SK-N-SH treated with all-trans-retinoic acid at 6 μM for 48 hours (cell line): ENCODE measurements around the gene COX8C.

Experiments
- ATAC-seq: fragments of 200-7000 bp; cut with Tn5 transposase; 3 replicates; pipeline ENCODE4 v1.9.1; 2020; ENCODE audit warnings: mild to moderate bottlenecking, moderate library complexity
- ARNTL ChIP-seq: fragments of 450-650 bp; formaldehyde crosslinking; IDR thresholded peaks from 2 replicates; pipeline ENCODE4 v1.5.0; 2020; ENCODE audit warnings: low read depth, mild to moderate bottlenecking, moderate library complexity, borderline replicate concordance
- BACH2 ChIP-seq: fragments of 250-450 bp; sonication (Bioruptor Pico); IDR thresholded peaks from 2 replicates; pipeline ENCODE4 v1.9.0; 2021; ENCODE audit warnings: mild to moderate bottlenecking, borderline replicate concordance
- CREB5 ChIP-seq: fragments of 250-450 bp; sonication (Bioruptor Pico); IDR thresholded peaks from 2 replicates; pipeline ENCODE4 v1.5.1; 2020; ENCODE audit warnings: low read depth, mild to moderate bottlenecking, moderate library complexity
- CSDC2 ChIP-seq: fragments of 250-450 bp; sonication (Bioruptor Pico); IDR thresholded peaks from 2 replicates; pipeline ENCODE4 v1.5.0; 2020; ENCODE audit warnings: mild to moderate bottlenecking, moderate library complexity
- CSRNP3 ChIP-seq: fragments of 250-450 bp; sonication (Bioruptor Pico); IDR thresholded peaks from 2 replicates; pipeline ENCODE4 v1.5.1; 2021; ENCODE audit warnings: mild to moderate bottlenecking, moderate library complexity
- ESRRG ChIP-seq: fragments of 250-450 bp; sonication (Bioruptor Pico); IDR thresholded peaks from 2 replicates; pipeline ENCODE4 v1.6.1; 2021; ENCODE audit warnings: mild to moderate bottlenecking
- GLIS3 ChIP-seq: fragments of 250-450 bp; sonication (Bioruptor Pico); IDR thresholded peaks from 2 replicates; pipeline ENCODE4 v1.5.0; 2020; ENCODE audit warnings: mild to moderate bottlenecking, moderate library complexity
- ISL1 ChIP-seq: fragments of 250-450 bp; sonication (Bioruptor Pico); IDR thresholded peaks from 2 replicates; pipeline ENCODE4 v2.1.2; 2022; ENCODE audit warnings: mild to moderate bottlenecking, moderate library complexity
- OSR1 ChIP-seq: fragments of 250-450 bp; sonication (Bioruptor Pico); IDR thresholded peaks from 2 replicates; pipeline ENCODE4 v1.8.0; 2022; ENCODE audit warnings: moderate library complexity, mild to moderate bottlenecking, inconsistent platforms
- POU6F1 ChIP-seq: fragments of 250-450 bp; sonication (Bioruptor Pico); IDR thresholded peaks from 2 replicates; pipeline ENCODE4 v1.8.0; 2021; ENCODE audit warnings: low read depth, mild to moderate bottlenecking, moderate library complexity, borderline replicate concordance
- PPARA ChIP-seq: fragments of 250-450 bp; sonication (Bioruptor Pico); IDR thresholded peaks from 2 replicates; pipeline ENCODE4 v1.5.0; 2020; ENCODE audit warnings: mild to moderate bottlenecking, borderline replicate concordance
- RARB ChIP-seq: fragments of 250-450 bp; sonication (Bioruptor Pico); IDR thresholded peaks from 2 replicates; pipeline ENCODE4 v1.8.0; 2021; ENCODE audit warnings: mild to moderate bottlenecking, moderate library complexity
- SNAI2 ChIP-seq: fragments of 250-450 bp; sonication (Bioruptor Pico); IDR thresholded peaks from 2 replicates; pipeline ENCODE4 v1.5.0; 2020; ENCODE audit warnings: mild to moderate bottlenecking, moderate library complexity
- TCF4 ChIP-seq: fragments of 250-450 bp; sonication (Bioruptor Pico); IDR thresholded peaks from 2 replicates; pipeline ENCODE4 v1.8.0; 2021; ENCODE audit warnings: mild to moderate bottlenecking, moderate library complexity, borderline replicate concordance
- TOX ChIP-seq: fragments of 250-450 bp; sonication (Bioruptor Pico); IDR thresholded peaks from 2 replicates; pipeline ENCODE4 v1.8.0; 2021; ENCODE audit warnings: mild to moderate bottlenecking, moderate library complexity, borderline replicate concordance
- TSHZ2 ChIP-seq: fragments of 250-450 bp; sonication (Bioruptor Pico); IDR thresholded peaks from 2 replicates; pipeline ENCODE4 v1.5.0; 2020; ENCODE audit warnings: mild to moderate bottlenecking, moderate library complexity
- ZC3H10 ChIP-seq: fragments of 250-450 bp; sonication (Bioruptor Pico); IDR thresholded peaks from 2 replicates; pipeline ENCODE4 v1.5.1; 2021; ENCODE audit warnings: mild to moderate bottlenecking, moderate library complexity
- ZFP3 ChIP-seq: fragments of 250-450 bp; sonication (Bioruptor Pico); IDR thresholded peaks from 2 replicates; pipeline ENCODE4 v1.5.0; 2020; ENCODE audit warnings: mild to moderate bottlenecking, moderate library complexity
- ZFP30 ChIP-seq: fragments of 450-650 bp; formaldehyde crosslinking; IDR thresholded peaks from 2 replicates; pipeline ENCODE4 v1.5.0; 2022; ENCODE audit warnings: mild to moderate bottlenecking, moderate library complexity
- ZNF565 ChIP-seq: fragments of 450-650 bp; formaldehyde crosslinking; conservative IDR thresholded peaks from 2 replicates; pipeline ENCODE4 v1.5.0; 2020; ENCODE audit warnings: low read depth, mild to moderate bottlenecking, moderate library complexity
- ZNF70 ChIP-seq: fragments of 450-650 bp; formaldehyde crosslinking; IDR thresholded peaks from 2 replicates; pipeline ENCODE4 v1.5.0; 2020; ENCODE audit warnings: mild to moderate bottlenecking, moderate library complexity
- ZNF8 ChIP-seq: fragments of 450-650 bp; formaldehyde crosslinking; IDR thresholded peaks from 2 replicates; pipeline ENCODE4 v1.5.0; 2020; ENCODE audit warnings: mild to moderate bottlenecking, moderate library complexity

Gene COX8C

GRCh38 chr14:93337884-93338283 is 9.1 kb upstream of the COX8C start:
- no peak for ATAC-seq
- no peak for TF ChIP-seq ZFP30
- no peak for TF ChIP-seq POU6F1 (CRISPR knock-in tag)
- TF ChIP-seq ZNF565 (CRISPR knock-in tag) = no peak
- TF ChIP-seq GLIS3 (CRISPR knock-in tag) = no peak
- TF ChIP-seq CSDC2 (CRISPR knock-in tag) = no peak
- no peak for TF ChIP-seq TCF4
- TF ChIP-seq ZNF8 = no peak
- TF ChIP-seq CSRNP3 (CRISPR knock-in tag) = no peak
- TF ChIP-seq PPARA (CRISPR knock-in tag) = no peak
- TF ChIP-seq ZC3H10 = no peak
- TF ChIP-seq CREB5 (CRISPR knock-in tag) = no peak
- no peak for TF ChIP-seq OSR1 (CRISPR knock-in tag)
- no peak for TF ChIP-seq ARNTL (CRISPR knock-in tag)

GRCh38 chr14:93343266-93343665 is 3.7 kb upstream of the COX8C start:
- ATAC-seq = no peak
- TF ChIP-seq RARB (CRISPR knock-in tag) = no peak
- no peak for TF ChIP-seq TCF4
- TF ChIP-seq OSR1 (CRISPR knock-in tag) = no peak
- no peak for TF ChIP-seq ZFP30
- no peak for TF ChIP-seq PPARA (CRISPR knock-in tag)
- TF ChIP-seq ZC3H10 = no peak
- TF ChIP-seq SNAI2 (CRISPR knock-in tag) = no peak
- no peak for TF ChIP-seq ZNF70 (CRISPR knock-in tag)
- no peak for TF ChIP-seq CSDC2 (CRISPR knock-in tag)
- no peak for TF ChIP-seq TOX (CRISPR knock-in tag)
- no peak for TF ChIP-seq ZNF8

GRCh38 chr14:93343797-93344196 is 3.2 kb upstream of the COX8C start:
- TF ChIP-seq ZNF70 (CRISPR knock-in tag) = no peak
- no peak for TF ChIP-seq ARNTL (CRISPR knock-in tag)
- no peak for TF ChIP-seq PPARA (CRISPR knock-in tag)
- TF ChIP-seq BACH2 (CRISPR knock-in tag) = no peak
- TF ChIP-seq ZNF565 (CRISPR knock-in tag) = no peak
- TF ChIP-seq POU6F1 (CRISPR knock-in tag) = no peak
- no peak for TF ChIP-seq CSDC2 (CRISPR knock-in tag)
- TF ChIP-seq ZC3H10 = no peak
- TF ChIP-seq ESRRG = no peak
- no peak for TF ChIP-seq GLIS3 (CRISPR knock-in tag)
- no peak for TF ChIP-seq ISL1 (CRISPR knock-in tag)
- no peak for TF ChIP-seq ZFP3 (CRISPR knock-in tag)
- no peak for TF ChIP-seq RARB (CRISPR knock-in tag)
- TF ChIP-seq ZFP30 = no peak
- TF ChIP-seq TSHZ2 = no peak
- no peak for TF ChIP-seq SNAI2 (CRISPR knock-in tag)
- TF ChIP-seq CREB5 (CRISPR knock-in tag) = no peak
- TF ChIP-seq TOX (CRISPR knock-in tag) = no peak
- no peak for TF ChIP-seq TCF4
- TF ChIP-seq OSR1 (CRISPR knock-in tag) = no peak
- no peak for ATAC-seq
